NCI-H146 (cell line): Measurements from ENCODE around the gene MYOD1.
A peak's percentile ranks its signal among the peaks of the same experiment; 100 is the strongest.

Experiments used
- DNase-seq: peaks from one replicate; lab custom pipeline; 2025; lab: John Stamatoyannopoulos, UW

MYOD1 gene

GRCh38 chr11:17719028-17719937 lies at the start of gene MYOD1:
TSS of gene MYOD1 (plus strand) at chr11:17719571. CDS start at chr11:17719783, 212 bp downstream.
- peak; percentile 85 for DNase-seq

DNA sequence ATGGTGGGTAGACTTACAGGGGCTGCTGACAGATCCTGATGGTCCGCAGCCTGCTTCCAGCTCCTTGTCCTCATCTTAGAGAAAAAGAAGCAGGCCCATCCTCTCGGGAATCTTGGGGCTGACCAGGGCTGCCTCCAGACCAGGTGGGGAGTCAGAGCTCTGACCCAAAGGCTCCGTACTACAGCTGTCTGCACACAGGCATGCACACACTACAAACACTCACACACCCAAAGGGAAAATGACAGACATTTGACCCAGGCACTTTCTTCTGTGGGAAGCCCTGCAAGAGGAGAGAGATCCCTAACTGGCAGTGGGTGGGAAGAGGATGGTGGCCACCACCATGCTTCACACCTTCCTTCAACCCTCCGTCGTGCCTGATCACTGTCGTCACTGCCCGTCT lies 46.9 kb upstream of the MYOD1 start:
- no peak for DNase-seq

DNA sequence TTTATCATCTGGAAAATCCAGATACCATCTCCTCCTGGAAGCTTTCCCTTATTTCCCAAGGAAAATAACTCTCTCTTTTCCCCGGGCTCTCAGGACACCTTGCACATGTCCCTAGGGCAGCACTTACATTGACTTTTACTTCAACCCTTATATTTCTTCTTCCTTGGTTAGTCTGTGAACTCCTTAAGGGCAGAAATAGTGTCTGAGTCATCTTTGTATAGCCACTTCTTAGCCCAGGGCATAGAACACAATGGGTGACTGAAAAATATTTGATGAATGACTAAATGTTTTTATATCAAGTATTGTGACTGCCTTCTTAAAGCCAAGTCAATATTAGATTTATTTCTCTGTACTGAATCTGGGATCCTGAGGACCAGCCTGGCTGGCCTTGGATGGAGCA lies 45.4 kb upstream of the MYOD1 start:
- no peak for DNase-seq

GRCh38 chr11:17682848-17683247 lies 36.5 kb upstream of the MYOD1 start:
- DNase-seq: no peak

- DNase-seq: no peak
These were observed 35.8 kb upstream of the MYOD1 start for GRCh38 chr11:17683377-17684161.

DNA sequence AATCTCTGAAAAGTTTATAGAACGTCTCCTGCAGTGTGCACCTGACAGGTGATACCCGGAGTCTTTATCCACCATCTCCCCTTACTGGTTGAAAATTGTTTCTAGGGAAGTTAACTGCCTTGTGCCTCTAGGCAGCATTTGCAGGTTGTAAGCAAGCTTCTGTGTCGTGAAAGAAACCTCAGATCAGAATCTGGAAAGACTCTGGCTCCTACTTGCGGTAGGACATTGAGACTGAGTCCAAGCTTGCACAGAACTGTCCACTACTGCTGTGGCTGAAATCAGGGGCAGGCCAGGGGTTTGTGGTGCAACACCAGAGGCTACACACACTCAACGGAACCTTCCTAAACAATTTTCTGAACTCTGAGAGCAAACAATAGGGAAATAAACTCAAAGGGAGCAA lies 34.8 kb upstream of the MYOD1 start:
- DNase-seq: no peak

- peak; percentile 70 for DNase-seq
These were observed 33.0 kb upstream of the MYOD1 start for GRCh38 chr11:17686231-17686980.

DNA sequence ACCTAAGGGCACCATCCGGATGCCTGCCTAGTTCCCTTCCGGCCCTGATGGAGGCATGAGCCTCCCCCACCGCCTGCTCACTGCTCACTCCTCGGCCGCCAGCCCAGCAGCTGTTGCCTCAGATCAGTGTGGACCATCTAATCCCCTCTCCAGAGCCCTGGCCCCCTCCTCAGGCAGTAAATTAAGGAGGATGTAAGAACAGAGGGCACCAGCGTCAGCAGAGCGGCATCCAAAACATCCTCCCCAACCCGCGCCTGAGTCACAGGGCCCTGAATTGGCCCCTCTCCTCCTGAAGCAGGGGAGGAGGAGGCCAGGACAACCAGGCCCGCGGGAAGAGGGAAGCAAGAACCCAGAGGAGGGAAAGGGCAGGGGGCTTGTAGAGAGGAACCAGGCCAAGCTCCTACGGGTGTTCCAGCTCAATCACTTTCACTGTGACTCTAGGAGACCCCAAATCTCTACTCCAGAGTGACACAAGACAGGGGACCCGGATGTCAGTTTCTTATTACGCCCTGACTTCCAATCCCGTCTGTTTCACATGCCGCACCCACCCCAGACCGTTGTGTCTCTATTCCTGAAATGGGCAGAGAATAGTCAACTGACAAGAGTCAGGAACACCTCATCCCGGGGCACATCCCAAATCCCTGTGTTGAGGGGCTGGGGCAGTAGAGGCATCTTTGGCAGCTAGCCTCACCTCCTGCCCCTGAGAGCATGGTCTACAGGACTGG lies 31.3 kb upstream of the MYOD1 start:
- DNase-seq: no peak

- DNase-seq: no peak
These were observed 27.8 kb upstream of the MYOD1 start for GRCh38 chr11:17691550-17691949.

DNA sequence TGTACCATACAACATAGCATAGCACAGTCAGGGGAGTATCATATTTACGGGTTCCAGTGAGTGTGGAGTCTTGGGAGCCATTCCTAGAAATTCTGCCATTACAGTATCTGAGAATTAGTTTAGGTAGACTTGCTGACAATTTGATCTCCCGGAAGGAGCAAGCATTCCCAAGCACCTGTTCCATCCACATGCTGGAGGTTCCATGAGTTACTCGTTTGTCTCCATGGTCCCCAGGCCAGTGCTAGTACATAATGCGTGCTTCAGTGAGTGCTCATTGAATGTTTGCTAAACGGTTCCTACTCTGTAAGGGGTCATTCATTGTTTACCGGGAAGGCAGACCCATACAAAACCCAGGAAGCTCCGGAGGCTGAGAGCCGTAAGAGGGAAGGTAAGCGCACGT lies 27.4 kb upstream of the MYOD1 start:
- peak; percentile 40 for DNase-seq

DNA sequence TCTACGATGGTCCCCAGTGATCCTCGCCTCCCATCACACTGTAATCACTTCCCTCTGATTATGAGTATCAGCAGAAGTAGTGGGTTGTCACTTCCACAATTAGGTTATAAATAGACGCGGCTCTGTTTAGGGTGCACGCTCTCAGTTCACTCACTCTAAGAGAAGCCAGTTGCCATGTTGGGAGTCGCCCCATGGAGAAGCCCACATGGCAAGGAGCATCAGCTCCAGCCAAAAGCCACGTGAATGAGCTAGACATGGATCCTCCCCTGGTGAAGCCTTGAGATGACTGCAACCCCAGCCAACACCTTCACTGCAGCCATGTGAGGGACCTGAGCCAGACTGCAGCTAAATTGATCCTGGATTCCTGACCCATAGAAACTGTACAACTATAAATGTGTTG lies 26.4 kb upstream of the MYOD1 start:
- DNase-seq: no peak

DNA sequence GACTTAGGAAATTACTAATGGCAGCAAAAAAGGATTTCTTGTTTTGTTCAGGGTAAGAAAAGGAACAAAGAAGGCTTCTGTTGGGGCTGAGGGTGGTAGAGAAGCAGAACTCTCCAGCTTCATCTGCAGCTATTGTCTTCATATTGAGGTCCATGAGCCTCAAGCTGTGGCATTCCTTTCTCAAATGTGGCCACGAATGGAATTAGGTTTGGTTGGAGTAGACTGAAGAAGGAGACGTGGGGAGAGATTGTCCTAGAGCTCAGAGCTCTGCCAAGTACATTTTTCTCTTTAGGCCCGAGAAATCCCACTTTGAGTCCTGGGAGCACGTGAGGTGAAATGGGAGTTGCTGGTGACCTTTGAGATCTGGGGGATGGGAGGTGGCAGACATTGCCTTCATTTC lies 25.8 kb upstream of the MYOD1 start:
- no peak for DNase-seq

DNA sequence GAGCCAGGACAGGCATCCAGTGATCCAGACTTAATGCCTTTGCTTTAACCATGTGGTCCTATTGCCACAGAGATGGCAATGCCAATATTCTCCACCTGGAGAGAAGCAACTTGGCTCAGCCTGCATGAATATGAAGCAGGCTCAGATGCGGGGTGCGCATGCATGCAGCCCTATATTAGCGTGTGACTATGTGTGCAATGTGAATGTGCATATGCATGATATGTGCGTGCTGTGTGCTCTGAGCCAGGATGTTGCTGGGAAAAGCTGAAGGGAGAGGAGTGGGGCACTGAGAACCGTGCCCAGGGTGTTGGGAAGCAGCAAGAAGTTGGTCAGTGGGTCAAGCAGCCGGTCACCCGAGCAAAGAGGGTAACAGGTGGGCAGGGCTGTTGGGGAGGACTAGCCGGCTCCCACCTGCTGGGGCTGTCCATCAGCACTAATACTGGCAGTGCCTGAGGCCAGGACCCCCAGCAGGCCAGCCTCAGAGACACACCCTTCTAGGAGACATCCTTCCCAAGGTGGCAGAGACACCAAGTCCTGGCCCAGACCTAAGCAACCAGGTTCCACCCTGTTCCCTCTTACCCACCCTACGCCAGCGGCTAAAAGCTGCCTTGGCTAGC lies 24.8 kb upstream of the MYOD1 start:
- no peak for DNase-seq

- peak; percentile 53 for DNase-seq
These were observed 23.6 kb upstream of the MYOD1 start for GRCh38 chr11:17695454-17696441.

DNA sequence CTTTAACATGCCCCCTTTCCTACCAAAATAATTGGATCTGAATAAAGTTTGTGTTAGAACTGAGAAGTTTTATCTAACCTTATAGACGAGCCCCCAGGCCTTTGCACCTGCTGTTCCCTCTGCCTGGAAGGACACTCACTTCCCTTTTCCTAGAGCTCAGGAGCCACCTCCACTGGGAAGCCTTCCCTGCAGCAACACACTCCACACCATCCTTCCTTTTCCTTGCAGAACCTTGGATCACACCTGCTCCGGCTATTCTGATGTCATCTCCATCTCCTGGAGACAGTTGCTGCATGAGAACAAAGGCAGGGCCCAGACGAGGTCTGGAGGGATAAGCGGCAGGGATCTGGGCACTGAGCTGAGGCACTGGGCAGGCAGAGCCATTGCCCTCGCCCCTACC lies 22.6 kb upstream of the MYOD1 start:
- DNase-seq: no peak

DNA sequence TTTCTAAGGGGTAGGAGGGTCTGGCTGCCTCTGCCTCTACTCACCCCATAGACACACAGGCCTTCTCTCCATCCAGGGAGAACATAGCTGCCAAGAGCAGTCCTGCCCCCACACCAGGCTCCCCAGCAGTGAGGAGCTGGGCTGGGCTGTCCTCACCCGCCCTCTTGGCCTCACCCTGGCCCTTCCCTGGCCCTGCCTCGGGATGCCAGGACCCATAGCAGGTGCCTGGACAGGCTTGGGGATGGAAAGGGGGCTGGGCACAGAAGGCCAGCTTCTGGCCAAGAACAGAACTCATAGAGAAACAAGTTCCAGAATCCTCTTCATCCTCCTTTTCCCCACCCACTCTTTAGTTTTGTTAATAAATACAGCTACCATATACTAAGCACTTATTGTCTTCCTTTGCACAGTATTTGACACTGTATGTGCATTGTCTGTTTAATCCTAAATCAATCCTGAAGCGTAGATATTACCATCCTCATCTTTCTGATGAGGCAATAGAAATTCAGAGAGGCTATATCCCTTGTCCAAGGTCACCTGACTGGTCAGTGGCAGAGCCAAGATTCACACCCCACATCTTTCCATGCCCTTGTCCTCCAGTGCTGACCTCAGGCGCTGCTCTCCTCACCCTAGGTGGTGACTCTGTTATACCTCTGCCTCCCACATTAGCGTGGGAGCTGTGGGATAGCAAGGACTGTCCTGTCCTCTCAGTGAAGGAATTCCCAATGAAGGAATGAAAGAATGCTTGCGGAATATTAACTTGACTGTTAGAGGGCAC lies 22.0 kb upstream of the MYOD1 start:
- no peak for DNase-seq

DNA sequence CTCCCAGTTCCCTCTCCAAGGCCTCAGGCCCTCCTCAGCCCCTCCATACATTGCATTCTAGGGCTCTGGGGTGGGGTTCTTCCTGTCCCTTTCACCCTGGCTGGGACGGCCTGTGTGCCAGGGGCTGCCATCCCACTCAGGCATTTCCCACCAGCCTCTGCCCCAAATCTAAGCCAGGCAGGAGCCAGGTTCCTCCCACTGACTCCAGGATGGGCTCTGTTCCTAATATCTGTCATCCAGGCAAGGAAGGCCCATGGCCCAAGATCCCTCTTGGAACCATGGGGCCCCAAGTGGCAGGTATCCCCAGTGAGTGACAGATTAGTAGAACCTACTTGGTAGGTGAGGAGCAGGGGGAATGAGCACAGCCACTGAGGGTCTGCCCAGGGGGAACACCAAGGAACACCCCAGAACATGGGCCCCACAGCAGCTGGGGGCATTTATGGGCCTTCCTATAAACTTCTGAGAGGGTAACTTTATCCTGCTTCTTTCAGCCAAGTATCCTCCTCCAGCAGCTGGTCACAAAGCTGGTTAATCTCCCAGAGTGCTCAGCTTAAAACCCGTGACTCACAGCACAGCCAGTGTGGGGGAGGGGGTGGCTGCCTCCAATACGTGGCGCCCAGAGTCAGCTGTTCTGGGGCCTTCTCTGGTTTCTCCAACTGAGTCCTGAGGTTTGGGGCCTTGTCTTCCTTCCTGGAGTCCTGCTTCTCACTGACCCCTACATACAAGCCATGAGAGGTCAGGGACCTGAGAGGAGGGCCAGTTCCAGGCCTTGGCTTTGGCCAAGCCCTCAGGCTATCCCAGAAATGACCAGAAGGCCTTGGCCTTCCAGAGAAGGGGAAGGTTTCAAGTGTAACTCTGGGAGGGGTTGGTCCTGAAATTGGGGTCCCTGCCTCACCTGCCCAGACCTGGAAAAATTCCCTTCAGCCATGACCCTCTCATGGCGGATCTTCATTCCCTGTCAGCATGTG lies 19.9 kb upstream of the MYOD1 start:
- no peak for DNase-seq

DNA sequence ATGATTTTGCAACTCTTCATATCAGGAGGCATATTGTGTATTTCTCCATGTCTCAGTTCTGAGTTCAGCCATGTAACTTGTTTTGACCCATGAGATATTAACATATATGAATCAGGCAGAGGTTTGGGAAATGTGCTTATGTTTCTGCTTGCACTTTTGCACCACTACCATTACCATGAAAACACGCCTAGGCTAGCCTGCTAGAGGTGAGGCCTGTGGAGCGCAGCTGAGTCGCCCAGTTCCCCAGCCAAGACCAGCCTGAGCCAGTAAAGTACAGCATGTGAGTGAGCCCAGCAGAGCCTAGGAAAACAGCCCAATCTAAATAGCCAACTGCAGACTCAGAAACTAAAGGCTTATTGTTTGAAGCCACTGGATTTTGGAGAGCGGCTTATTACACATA lies 18.4 kb upstream of the MYOD1 start:
- DNase-seq: no peak
